Activated CD4-positive, alpha-beta T cell treated with anti-CD3 and anti-CD28 coated beads for 4 hours (primary cell): ENCODE results near the gene ORMDL2.

Experiments
- DNase-seq, 2 donors: peaks; one replicate each; pipeline ENCODE4 v3.0.0-alpha.2; 2020

ORMDL2 gene, protein sequence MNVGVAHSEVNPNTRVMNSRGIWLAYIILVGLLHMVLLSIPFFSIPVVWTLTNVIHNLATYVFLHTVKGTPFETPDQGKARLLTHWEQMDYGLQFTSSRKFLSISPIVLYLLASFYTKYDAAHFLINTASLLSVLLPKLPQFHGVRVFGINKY

DNA sequence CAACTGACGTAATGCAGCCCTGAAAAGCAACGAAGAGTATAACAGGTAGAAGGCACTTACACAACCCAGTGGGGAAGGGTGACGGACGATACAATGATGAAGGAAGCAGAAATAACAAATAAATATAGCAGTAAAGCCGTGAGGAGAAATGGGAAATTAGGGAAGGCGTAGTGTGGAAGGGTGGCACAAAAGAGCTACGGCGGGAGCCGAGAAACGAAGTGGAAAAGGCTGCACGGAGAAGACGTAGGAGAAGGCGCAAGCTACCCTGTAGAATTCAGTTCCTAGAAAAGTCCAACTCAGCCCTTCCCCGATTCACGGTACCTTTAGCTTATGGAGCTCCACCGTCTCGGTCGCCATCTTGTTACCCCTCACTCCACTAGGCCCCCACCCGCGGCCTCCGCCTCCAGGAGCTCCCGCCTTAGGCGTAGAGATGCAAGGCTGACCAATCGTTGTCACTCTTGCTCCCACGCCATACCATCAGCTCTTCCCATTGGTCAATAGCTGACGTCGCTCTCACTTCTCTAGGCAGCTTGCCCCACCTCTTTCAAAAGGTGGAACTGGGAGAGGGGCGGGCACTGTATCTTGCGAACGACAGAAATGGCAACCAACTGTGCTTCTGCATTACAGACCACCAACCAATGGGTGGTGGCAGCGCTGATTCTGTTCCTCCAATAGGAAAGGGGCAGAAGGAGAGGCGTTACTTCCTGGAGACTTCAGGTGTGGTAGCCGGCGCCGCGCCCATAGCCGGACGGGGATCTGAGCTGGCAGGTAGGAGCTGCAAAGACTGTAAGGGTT, at the start of gene ORMDL2, which contains the start of gene SARNP:
Gene ORMDL2 (plus strand): TSS at position 697 of the 795 bp plus-strand sequence. CDS start 959 bp downstream, outside the sequence.
Gene SARNP (minus strand): TSS at position 380 of the 795 bp plus-strand sequence. CDS start 23 bp downstream, at position 357.
- DNase-seq, result peak; percentile 95 to 96

DNA sequence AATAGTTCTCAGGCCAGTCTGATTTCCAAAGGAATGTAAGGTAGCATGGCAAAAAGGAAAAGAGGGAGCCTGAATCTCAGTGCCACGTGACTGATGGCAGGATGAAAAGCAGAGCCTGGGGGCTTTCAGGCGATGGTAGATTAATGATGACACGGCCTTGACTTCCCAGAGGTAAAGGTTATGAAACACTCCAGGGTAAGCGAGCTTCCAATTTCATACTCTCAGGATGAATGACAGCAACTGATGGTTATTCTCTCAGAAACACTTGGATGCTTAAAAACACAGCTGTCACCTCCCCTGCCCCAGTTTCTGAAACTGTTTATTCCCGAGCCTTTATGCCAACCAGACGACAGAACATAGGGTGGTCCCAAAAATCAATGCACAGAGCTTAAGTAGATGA, 46.1 kb upstream of the ORMDL2 start:
- DNase-seq, result no peak

DNA sequence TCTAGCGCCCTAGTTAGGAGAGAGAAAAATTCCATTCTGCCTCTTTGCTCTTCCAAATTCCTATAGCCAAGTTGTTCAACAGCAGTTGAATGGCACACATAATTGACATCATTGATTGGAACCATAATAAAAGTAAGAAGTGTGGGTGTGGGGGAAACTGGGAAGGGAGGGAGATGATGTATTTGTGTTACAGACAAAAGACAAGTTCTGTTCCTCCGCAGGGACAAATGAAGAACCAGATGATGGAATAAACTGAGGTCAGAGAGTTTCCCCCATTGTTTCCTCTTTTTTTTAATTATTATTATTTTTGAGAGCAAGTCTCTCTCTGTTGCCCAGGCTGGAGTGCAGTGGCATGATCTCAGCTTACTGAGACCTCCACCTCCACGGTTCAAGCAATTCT, 40.0 kb upstream of the ORMDL2 start:
- no peak for DNase-seq

DNA sequence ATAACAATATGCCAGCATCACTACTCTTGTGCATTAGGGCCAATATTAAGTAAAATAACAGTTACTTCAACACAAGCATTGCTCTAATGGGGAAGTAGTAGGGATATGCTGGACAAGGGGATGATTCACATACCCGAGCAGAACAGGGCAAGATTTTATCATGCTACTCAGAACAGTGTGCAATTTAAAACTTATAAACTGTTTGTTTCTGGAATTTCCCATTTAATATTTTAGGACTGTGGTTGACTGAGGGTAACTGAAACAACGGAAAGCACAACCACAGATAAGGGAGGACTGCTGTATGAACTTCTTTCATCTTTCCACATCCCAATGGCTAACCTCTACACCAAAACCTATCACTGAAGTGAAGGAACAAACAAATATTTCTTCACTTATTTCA, 37.2 kb upstream of the ORMDL2 start:
- no peak for DNase-seq

DNA sequence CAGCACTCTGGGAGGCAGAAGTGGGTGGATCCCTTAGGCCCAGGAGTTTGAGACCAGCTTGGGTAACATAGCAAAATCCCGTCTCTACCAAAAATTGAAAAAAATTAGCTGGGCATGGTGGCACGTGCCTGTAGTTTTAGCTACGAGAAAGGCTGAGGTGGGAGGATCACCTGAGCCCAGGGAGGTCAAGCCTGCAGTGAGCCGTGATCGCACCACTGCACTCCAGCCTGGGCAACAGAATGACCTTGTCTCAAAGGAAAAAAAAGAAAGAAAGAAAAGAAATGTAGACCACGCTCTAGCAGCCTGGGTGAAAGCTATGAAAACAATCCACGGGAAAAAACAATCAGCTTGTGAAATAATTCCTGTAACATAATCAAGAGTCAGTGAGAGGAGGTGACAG, 29.3 kb upstream of the ORMDL2 start:
- no peak for DNase-seq

DNA sequence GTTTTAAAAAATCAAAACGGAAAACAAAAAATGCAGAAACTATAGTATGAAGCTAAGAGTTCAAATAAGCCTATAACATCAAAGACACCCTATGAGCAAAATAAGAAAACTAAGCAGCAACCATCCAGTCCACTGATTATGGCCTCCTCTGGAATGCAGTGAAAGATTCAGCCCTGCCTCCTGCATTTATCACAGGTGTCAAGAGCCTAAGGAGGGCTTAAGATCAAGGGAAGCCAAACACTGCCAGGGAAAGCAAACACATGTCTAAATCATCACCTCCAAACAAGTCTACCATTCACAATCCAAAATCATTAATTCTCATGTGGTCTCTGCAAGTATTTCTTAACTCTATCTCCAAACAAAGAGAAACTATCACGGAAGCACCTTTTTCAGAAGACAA, 28.7 kb upstream of the ORMDL2 start:
- no peak for DNase-seq

DNA sequence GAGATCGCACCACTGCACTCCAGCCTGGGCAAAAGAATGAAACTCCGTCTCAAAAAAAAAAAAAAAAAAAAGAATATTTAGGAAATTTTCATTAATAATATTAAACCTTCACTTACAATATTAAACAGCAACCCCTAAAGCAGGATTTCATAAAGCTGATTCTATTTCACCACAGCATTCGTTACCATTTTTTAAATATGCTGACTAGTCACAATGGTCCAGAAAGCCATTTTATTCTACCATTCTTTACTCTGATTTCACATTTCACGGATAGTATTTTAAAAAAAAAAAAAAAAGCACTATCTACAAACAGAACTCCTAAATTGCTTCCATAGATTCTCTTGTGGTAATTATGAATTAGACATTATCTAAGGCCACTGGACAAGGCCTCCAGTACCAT, 27.9 kb upstream of the ORMDL2 start:
- DNase-seq, result no peak

DNA sequence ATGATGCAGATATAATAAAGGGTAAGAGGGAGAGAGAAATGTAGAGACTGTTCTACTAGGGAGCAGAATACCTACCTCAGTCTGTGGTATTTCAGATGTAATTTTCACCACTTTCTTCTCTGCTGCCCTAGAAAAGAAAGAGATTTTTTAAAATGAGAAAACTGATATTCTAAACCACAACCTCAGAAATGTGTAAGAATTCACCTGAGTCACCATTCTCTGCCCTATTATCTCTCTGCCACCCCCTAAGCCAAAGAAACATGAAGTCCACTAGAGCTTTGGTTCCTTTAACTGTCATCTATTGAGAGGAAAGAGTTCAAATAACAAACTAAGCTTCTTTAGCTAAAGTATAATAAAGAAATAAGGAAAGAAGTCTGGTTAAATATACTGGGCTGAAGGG, 21.9 kb upstream of the ORMDL2 start:
- DNase-seq, result no peak

DNA sequence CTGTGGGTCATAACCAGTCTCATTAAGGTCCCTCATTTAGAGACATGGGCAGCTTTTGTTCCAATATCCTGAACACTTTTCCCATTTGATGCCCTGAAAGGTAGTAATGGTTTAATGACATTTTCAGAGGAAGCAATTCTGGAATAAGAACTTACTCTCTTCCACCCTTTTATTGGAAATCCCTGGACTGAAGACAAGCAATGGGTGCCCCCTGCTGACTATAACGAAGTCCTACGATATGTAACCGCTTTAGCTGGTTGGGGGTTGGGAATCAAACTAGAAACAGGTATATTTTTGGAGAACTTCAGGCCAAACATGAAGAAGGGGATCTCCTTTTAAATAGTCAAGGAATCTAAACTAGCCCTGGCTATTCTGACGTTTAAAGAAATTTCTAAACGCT, 20.8 kb upstream of the ORMDL2 start:
- peak in 1 of 2 donors; percentile 11 for DNase-seq

DNA sequence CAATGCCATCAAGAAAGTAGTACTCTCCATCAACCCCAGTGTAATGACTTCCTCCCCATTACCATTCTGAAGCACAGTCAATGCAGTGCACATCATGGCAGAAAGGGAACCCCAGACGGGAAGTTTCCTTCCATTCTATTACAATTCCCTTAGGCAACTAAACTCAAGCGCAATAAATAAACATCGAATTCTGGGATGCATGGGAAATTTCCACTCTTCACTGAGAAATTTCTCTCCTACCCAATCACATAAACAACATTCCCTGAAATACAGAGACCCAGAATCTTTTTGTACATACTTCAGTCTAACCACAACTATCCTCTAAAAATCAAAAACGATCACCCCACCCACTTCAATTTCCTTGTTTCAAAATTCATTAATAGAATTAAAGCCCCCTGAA, 20.3 kb upstream of the ORMDL2 start:
- no peak for DNase-seq

DNA sequence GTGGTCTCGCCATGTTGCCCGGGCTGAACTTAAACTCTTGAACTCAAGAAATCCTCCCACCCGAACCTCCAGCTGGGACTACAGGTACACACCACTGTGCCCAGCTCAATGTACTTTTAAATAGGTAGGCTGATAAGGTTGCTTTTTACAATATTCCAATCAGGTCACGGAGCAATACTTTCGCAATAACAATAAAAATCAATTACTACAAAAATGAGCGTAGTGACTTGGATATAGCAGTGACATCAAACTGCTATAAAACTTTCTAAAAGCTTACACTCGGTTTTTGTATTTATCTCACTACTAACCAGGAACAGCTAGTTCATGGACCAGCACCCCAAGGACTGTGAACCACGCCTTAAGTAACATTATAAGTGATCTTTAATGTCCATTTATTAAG, 10.9 kb upstream of the ORMDL2 start:
- no peak for DNase-seq

DNA sequence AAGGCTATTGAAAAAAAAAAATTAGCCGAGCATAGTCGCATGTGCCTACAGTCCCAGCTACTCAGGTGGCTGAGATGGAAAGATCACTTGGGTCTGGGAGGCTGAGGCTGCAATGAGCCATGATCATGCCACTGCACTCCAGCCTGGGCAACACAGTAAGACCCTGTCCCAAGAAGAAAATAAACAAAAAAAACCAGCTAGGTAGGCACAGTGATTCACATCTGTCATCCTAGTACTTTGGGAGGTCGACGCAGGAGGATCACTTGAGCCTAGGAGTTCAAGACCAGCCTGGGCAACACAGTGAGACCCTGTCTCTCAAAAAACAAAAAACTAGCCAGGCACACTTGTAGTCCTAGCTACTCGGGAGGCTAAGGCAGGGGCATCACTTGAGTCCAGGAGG, 8.6 kb upstream of the ORMDL2 start:
- DNase-seq, result no peak

DNA sequence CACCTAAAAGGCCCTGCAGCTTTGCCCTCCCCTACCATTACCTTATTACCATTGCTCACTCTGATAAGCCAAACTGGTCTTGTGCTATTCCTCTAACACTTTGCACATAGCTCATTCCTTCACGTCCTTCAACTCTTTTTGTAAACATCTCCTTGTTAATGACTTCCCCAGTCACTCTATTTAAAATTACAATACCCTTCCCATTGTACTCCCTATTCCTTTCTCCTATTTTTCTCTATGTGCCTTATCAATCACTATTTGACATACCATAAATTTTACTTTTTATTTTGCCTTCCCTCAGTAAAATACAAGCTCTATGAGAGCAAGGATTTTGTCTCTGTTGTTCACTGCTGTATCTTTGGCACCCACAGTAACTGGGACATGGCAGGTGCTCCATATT, 5.8 kb upstream of the ORMDL2 start:
- no peak for DNase-seq

DNA sequence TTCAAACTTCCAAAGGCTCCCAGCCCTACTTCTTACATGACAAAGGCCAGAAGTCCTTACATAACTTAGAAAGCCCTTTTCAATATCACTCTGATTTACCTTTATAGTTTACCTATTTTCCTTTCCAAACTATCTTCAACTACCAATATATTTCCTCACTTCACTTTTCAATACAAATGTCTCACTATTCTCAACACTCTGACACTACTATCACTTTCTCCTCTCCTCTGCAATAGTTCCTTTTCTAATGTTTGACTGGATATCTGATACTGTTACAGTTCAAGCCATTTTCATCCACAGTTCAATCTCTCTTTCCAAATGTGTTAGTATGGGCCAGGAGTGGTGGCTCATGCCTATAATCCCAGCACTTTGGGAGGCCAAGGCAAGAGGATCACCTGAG, 3.6 kb upstream of the ORMDL2 start:
- no peak for DNase-seq

DNA sequence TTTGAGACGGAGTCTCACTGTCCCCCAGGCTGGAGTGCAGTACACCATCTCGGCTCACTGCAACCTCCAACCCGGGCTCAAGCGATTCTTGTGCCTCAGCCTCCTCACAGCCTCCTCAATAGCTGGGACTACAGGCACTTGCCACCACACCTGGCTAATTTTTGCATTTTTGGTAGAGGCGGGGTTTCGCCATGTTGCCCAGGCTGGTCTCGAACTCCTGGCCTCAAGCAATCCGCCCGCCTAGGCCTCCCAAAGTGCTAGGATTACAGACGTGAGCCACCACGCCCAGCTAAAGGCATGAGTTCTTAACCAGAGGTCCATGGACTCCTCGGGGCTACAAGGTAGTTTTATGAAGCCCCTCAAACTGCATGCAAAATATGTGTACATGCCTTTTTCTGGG, 2.4 kb upstream of the ORMDL2 start:
- DNase-seq, result no peak

DNA sequence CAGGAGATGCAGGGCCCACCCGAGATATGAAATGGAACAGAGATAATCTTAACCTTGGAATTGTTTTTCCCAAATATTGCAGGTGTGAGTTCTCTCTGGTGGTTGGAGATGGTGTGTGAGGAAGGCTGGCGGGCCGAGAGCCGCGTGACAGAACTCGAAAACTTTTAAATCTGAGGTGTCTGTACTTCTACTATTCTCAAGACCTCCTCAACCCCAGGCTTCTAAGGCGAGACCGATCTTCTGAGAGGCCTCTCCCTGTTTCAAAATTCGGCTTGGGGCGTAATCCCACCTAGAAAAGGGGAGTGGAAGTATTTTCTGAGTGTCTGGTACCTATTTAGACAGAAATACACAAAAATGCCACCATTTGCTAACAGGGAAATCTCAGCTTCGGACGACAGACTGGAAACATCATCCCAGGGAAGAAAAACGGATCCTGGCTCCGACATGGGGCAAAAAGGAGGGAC, 928 bp upstream of the ORMDL2 start:
- DNase-seq, result no peak

DNA sequence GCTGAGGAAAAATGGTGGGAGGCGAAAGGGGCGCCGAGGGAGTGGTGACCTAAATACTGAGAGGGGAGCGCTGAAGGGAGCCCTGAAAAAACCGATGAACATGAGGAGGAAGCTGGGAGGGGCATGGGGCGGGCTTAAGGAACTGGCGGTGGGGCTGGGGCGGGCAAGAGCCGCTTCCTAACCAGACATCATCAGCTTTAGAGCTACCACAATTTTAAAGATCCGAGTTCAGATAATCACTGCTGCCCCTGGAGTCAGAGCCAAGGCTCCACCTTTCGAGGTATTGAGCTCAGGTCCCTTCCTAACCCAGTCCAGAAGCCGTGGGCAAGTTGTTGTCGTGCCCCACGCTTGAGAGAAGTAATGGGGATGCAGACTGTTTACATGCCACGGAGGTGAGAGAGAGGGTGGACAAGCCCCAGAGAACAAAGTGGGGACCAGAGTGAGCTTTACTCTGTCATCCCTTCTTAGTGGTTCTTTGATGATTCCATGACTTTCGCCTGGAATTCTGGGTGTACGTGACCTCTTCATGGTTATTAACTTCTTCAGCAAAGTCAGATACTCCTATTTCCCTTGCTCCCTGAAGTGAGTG, 393 bp downstream of the ORMDL2 start:
- DNase-seq, result no peak

DNA sequence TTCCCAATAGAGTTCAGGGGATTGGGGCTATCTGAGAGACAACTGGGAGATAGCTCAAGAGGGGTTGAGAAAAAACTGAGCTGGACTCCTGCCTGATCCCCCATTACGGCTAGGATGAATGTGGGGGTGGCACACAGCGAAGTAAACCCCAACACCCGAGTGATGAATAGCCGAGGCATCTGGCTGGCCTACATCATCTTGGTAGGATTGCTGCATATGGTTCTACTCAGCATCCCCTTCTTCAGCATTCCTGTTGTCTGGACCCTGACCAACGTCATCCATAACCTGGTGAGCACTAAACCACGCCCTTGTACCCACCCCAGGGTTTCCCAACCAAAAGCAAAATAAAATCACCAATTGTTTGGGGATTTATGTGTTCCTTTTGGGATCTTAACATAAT, 1.0 kb downstream of the ORMDL2 start:
- no peak for DNase-seq

DNA sequence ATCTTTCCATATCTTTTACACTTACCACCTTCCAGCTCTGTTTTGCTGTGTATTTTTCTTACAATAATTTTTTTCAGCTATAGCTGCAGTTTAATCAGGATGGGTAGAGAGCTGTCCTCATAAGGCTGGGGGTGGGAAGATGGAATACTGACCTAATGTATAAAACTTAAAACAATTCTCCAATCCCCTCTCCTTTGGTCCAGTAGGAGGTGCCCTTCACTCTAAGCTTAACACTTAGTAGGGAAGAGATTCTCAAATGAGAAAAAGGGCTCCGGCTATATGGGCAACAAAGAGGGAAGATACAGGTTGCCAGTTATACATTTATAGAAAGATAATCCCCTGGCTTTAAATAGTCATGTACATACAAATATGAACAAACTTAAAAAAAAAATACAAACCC, 2.8 kb downstream of the ORMDL2 start:
- no peak for DNase-seq

DNA sequence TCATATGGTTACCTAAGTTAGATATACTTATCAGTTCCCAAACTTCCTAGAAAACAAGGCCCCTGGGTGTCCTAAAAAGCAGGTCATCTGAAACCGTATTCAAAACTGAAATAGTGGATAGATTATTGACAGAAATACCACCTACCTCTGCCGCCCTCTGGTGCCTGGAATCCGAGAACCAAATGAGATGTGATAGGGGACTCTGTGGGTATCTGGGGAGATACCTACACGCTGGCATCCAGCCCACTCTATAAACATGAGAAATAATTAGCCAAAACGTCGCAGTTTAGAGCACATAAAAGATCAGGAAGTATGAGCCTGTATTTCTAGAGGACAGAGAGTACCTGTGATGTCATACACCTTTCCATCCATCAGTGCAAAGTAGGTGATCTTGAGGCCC, 4.4 kb downstream of the ORMDL2 start:
- no peak for DNase-seq

DNA sequence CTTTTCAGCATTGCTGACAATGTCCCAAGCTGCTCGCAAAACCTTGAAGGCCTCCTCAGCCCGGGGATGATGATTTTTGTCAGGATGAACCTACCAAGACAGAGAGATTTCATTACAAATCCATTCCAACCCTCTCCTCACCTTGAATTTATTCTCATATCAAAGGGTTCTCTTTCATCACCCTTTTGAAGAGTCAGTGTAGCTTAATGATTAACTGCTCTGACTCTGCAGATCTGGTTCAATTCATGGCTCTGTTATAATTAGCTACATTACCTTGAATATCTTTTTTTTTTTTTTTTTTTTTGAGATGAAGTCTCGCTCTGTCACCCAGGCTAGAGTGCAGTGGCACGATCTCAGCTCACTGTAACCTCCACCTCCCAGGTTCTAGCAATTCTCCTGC, 5.6 kb downstream of the ORMDL2 start:
- no peak for DNase-seq

DNA sequence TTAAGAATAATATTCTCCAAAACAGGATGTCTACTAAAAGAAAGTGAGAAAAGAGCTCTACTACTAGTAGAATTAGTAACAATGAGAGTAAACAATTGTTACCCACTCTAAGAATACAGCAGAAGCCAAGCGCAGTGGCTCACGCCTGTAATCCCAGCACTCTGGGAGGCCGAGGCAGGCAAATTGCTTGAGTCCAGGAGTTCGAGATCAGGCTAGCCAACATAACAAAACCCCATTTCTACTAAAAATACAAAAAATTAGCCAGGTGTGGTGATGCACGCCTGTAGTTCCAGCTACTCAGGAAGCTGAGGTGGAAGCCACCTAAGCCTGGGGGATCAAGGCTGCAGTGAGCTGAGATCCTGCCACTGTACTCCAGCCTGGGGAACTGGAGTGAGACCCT, 6.9 kb downstream of the ORMDL2 start:
- no peak for DNase-seq

DNA sequence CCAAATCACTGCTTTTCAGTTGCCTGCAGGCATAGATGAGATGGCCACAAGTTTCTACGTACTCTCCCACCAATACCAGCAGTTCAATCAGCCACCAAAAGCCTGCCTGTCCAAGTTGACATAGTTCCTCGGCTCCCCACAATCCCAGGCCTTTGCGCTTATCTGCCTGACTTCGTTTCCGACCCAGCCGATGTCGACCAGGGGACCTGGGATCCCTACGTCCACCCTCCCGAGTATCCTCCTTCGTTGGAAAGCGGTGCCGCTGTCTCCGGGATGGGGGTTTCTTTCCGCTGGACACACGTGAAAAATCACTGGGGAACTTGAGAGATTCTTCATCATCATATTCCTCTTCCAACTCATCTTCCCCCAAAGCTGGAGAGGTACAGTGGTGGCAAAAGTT, 10.0 kb downstream of the ORMDL2 start:
- no peak for DNase-seq

DNA sequence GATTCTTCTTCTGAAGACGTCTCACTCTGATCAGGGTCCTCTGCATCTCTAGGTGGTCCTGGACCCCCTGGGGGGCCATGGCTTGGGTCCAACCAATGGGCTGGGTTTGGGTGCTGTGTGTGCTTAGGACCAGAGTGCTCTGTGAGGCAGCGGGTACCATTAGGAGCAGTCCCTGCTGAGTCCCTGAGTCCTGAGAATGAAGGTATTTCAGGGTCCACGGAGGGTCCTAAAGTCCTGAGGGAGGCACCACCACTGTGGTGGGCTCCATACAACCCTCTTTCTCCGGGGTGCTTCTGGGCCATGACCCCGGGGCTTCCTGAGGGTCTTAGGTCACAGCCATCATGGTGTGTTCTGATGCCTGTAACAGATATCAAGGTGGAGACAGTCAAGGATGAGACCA, 10.5 kb downstream of the ORMDL2 start:
- DNase-seq, result no peak
